ENCODE data around the gene MYO7B. TPM values are rescaled to one million over a fixed set of nuclear protein-coding genes. Genes with fewer than 3 reads are reported as not detected.

The MYO7B gene
- total and polyA plus RNA-seq, 2 donors (not counting 1 experiment from before 2014, with no cell fraction given): 5.0 to 68.2 TPM

GRCh38 chr2:127675331-127676261, 140.1 kb downstream of the MYO7B start, which contains the start of gene LIMS2:
LIMS2 (minus strand) TSS chr2:127675530; CDS start chr2:127675024, 506 bp downstream.
- H3K4me2 ChIP-seq (replicated peaks; ENCODE audit: low read depth, low read length, poor library complexity, severe bottlenecking): peak within 1 kb of the TSS; percentile 89
- peak; percentile 90 for TF ChIP-seq EZH2 (IDR thresholded peaks at IDR 0.05; ENCODE audit: borderline replicate concordance, insufficient read depth, low read depth, low read length, poor library complexity, severe bottlenecking)
- no peak for TF ChIP-seq CTCF (IDR thresholded peaks at IDR 0.05)
- H3K27ac Mint-ChIP-seq: no peak within 1 kb of the TSS
- peak; percentile 26 for ATAC-seq (ENCODE audit: low read depth)
- ChIA-PET POLR2A (interaction anchor here (0.5 to 1.1 kb wide), 4 partner anchors 18 to 149 kb away, joined by 3 to 5 read pairs (median 4); partner anchors contain the start of genes IWS1 and SFT2D3), CTCF (interaction anchor here (0.7 to 1.8 kb wide), 4 partner anchors 25 to 84 kb away, joined by 3 to 11 read pairs (median 4); no protein-coding TSS in a partner anchor)
- peaks cover 0 to 3% (median 0%) of the 10 kb centered on the region in 3 donors for H3K9me3 ChIP-seq (ENCODE audit: control extremely low read depth in 1 of 3, control insufficient read depth in 2 of 3, insufficient read depth in 1 of 3, low read length in 2 of 3)
- DNase-seq: peak; percentile 31
- H3K36me3 ChIP-seq (replicated peaks in 1 of 2; ENCODE audit: control extremely low read depth in 1 of 2, control insufficient read depth in 1 of 2, extremely low read depth in 1 of 2, insufficient read depth in 2 of 2, low read length in 1 of 2): no peaks in the 10 kb centered on the region
- peak within 1 kb of the TSS; percentile 57 for H3K9ac ChIP-seq (ENCODE audit: low read length)
- peak within 1 kb of the TSS in 4 of 5 experiments; percentile 13 to 58 (median 41) for H3K4me3 ChIP-seq (ENCODE audit: control extremely low read depth in 1 of 5, extremely low read depth in 1 of 5, insufficient read depth in 1 of 5, low read depth in 2 of 5, low read length in 4 of 5)
- peaks cover 0 to 41% (median 23%) of the 10 kb centered on the region in 4 experiments for H3K27me3 ChIP-seq (replicated peaks in 1 of 4; ENCODE audit: control extremely low read depth in 1 of 4, control insufficient read depth in 3 of 4, insufficient read depth in 4 of 4, low read length in 3 of 4)
- WGBS (ENCODE audit: insufficient coverage): 9% methylated on average over 38 of the region's 56 CpGs
- no peaks in the 10 kb centered on the region for H4K20me1 ChIP-seq (ENCODE audit: control insufficient read depth, insufficient read depth, low read length, poor library complexity, severe bottlenecking)
- peak within 1 kb of the TSS; percentile 88 for H3K4me3 Mint-ChIP-seq
- intact Hi-C loops (cut with micrococcal nuclease): no loop called here
- peak within 1 kb of the TSS; percentile 65 for H2AFZ ChIP-seq (ENCODE audit: insufficient read depth, low read depth, low read length, poor library complexity, severe bottlenecking)
- peaks cover 11% of the 10 kb centered on the region for H3K4me1 Mint-ChIP-seq
- no peaks in the 10 kb centered on the region for H3K79me2 ChIP-seq (ENCODE audit: control insufficient read depth, insufficient read depth, low read length)
- peaks cover 36% of the 10 kb centered on the region for H3K27me3 Mint-ChIP-seq
- no peaks in the 10 kb centered on the region for H3K9me3 Mint-ChIP-seq (ENCODE audit: insufficient read depth)
- H3K4me1 ChIP-seq (ENCODE audit: control insufficient read depth in 2 of 2, insufficient read depth in 2 of 2, low read length in 2 of 2): peaks cover 12 to 19% of the 10 kb centered on the region in 2 donors
- no peak within 1 kb of the TSS for H3K27ac ChIP-seq (ENCODE audit: low read length in 2 of 2)

Measured in B cell (primary cell).